Measurements from ENCODE around the gene TYW5.

Gene TYW5

GRCh38 chr2:199955339-199956061 lies at the start of gene TYW5, which contains the start of gene MAIP1:
Gene TYW5 (minus strand): TSS chr2:199955491. CDS start chr2:199955470, 21 bp downstream.
Gene MAIP1 (plus strand): TSS chr2:199955582. CDS start chr2:199955799, 217 bp downstream.
- peak; percentile 17 for TF ChIP-seq CTCF (IDR thresholded peaks at IDR 0.05; ENCODE audit: control extremely low read depth, extremely low read depth, low read depth, missing control alignments)
- DNase-seq (ENCODE audit: extremely low spot score) = peak; percentile 87
- POLR2A ChIA-PET = no interaction called here
- CTCF ChIA-PET = interaction anchor here (1.1 to 1.3 kb wide), 2 partner anchors 15 to 18 kb away, joined by 4 to 5 read pairs; no protein-coding TSS in a partner anchor

GRCh38 chr2:200003444-200003843 lies 48.2 kb upstream of the TYW5 start:
- DNase-seq (ENCODE audit: extremely low spot score) = no peak
- TF ChIP-seq CTCF (IDR thresholded peaks at IDR 0.05; ENCODE audit: control extremely low read depth, extremely low read depth, low read depth, missing control alignments) = no peak
- CTCF ChIA-PET = interaction anchor here (1.6 kb wide), 1 partner anchor 10 kb away, joined by 3 read pairs; no protein-coding TSS in a partner anchor
- POLR2A ChIA-PET = no interaction called here

DNA sequence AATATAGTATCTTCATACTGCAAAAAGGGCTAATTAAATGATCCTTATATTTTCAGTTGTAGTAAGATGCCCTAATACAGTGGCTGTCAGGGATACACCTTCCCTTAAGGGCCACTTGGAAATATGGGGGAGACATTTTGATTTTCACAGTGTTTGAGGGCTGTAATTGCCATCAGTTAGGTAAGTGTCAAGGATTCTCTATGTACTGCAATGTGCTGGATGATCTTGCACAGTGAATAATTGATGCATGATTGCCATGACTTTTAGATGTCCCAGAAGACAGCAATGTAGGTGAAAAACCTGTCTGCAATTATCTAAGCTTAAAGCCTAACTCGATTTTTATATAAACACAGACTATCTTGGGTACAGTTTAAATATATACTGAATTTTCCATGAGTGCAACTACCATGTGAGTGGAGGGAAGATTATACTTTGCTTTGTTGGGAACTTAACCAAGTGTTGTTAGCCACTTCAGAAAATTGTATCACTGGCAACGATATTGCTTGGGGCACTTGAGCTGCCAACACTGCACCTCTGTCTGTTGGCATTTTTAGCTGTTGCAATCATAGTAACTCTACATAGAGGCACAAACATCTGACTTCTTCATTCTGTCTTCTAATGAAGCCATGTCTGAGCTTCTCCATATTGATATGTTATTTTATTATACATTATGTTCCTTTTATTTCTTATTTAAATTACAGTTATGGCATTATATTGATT lies 45.3 kb upstream of the TYW5 start:
- TF ChIP-seq CTCF (IDR thresholded peaks at IDR 0.05; ENCODE audit: control extremely low read depth, extremely low read depth, low read depth, missing control alignments) = no peak
- POLR2A ChIA-PET = no interaction called here
- DNase-seq (ENCODE audit: extremely low spot score) = no peak
- CTCF ChIA-PET = no interaction called here

DNA sequence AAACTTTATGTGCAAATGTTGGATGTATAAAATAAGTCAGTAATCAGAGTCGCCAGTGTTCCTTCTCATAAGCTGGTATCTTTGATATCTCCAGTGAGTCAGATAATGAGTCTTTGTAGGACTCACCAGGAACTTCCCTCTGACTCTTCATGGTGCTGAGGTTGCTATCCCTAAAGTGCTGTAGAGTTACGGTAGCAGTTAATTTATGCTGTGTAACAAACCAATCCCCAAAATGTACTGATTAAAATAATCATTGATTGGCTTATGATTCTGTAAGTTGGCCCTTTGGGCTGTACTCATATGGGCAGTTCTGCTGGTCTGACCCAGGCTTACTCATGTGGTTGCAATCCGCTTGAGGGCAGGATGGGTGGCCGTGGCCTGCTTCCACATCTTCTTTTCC lies 43.9 kb upstream of the TYW5 start:
- CTCF ChIA-PET = interaction anchor here (0.9 kb wide), 1 partner anchor 14 kb away, joined by 3 read pairs; no protein-coding TSS in a partner anchor
- DNase-seq (ENCODE audit: extremely low spot score) = no peak
- TF ChIP-seq CTCF (IDR thresholded peaks at IDR 0.05; ENCODE audit: control extremely low read depth, extremely low read depth, low read depth, missing control alignments) = no peak
- POLR2A ChIA-PET = no interaction called here

DNA sequence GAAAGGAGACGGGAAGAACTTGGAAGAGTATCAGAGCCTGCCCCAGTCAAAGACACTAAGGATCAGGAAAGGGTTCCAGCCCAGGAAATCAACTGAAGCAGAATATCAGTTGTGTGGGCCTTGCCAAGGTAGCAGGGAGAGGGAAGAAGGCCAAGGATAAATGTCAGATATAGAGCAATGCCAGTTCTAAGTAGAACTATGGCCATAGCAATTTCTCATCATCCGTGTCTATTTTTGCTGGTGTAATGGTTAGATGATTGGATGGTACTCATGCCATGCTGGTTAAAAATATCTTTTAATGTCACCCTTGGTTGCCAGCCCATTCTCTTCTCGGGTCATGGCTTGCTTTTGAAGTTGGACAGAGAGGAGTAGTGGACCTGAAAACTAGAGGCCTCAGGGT lies 42.0 kb upstream of the TYW5 start:
- POLR2A ChIA-PET = no interaction called here
- no peak for TF ChIP-seq CTCF (IDR thresholded peaks at IDR 0.05; ENCODE audit: control extremely low read depth, extremely low read depth, low read depth, missing control alignments)
- CTCF ChIA-PET = no interaction called here
- DNase-seq (ENCODE audit: extremely low spot score) = no peak

DNA sequence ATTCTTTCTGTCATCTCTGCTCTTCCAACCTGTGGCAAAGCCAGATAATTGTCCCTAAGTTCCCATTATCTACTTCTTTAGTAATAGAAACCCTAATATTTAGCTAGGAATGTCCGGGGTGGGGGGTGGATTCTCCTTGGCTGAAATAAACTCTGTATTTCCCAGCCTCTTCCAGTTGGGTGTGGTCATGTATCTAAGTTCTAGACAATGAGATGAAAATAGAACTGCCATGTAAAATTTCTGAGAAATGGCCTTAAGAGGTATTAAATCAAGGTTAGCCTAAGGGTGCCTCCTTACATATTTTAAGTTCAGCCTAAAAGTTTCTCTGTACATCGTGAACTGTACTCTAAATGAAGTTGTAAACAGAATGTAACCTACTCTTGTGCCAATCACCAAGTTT lies 39.6 kb upstream of the TYW5 start:
- ChIA-PET CTCF (interaction anchor here (0.9 to 2.5 kb wide), 2 partner anchors 9 to 15 kb away, joined by 4 to 9 read pairs; no protein-coding TSS in a partner anchor), POLR2A (no interaction called here)
- no peak for DNase-seq (ENCODE audit: extremely low spot score)
- TF ChIP-seq CTCF (IDR thresholded peaks at IDR 0.05; ENCODE audit: control extremely low read depth, extremely low read depth, low read depth, missing control alignments) = no peak
